Dendritic cell treated with granulocyte-macrophage colony-stimulating factor and Interleukin-4, amounts not matched to agents 40 ng/mL and 50 ng/mL, for 4 days (primary cell): ENCODE measurements around the gene RGMA.

Source experiments
- H3K27ac Mint-ChIP-seq: one replicate; pipeline ENCODE4 v1.8.0; 2022; ENCODE audit warnings: mild to moderate bottlenecking, mixed read lengths
- H3K27me3 Mint-ChIP-seq: one replicate; pipeline ENCODE4 v1.8.0; 2022; ENCODE audit warnings: mild to moderate bottlenecking, mixed read lengths
- H3K36me3 Mint-ChIP-seq: one replicate; pipeline ENCODE4 v1.8.0; 2022; ENCODE audit warnings: low read depth, mixed read lengths
- H3K4me1 Mint-ChIP-seq: one replicate; pipeline ENCODE4 v1.8.0; 2022; ENCODE audit warnings: low read depth, mixed read lengths
- H3K4me3 Mint-ChIP-seq: one replicate; pipeline ENCODE4 v1.8.0; 2022; ENCODE audit warnings: mild to moderate bottlenecking, moderate library complexity, mixed read lengths
- H3K9me3 Mint-ChIP-seq: one replicate; pipeline ENCODE4 v1.8.0; 2022; ENCODE audit warnings: mixed read lengths
- intact Hi-C: fragments of 100-400 bp; cut with micrococcal nuclease; formaldehyde crosslinking; loops from one replicate; pipeline ENCODE4 v1.15.0; 2022

Gene RGMA

DNA sequence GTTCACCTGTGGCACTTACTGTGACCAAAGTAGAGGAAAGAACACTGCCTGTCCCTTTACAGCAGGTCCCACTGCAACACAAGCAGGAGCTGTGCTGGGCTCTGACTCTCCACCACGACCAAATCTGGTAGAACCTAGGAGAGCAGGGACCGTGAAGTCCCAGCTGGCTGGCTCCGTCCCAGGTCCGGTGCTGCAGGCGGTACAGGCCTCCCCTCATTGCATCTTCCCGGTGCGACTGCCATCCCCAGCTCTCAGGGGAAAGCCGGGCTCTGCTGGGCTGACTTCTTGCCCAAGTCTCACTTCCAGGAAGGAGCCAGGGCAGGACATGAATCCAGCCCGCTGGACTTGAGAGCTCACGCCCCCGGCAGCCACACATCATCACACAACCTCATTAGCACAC, 33.8 kb downstream of the RGMA start:
- Mint-ChIP-seq H3K9me3 (no peaks in the 10 kb centered on the region), H3K36me3 (no peaks in the 10 kb centered on the region), H3K4me1 (no peaks in the 10 kb centered on the region), H3K27ac (no peak overlapping the region), H3K27me3 (no peaks in the 10 kb centered on the region), H3K4me3 (no peak overlapping the region)
- intact Hi-C loops: no loop called here

DNA sequence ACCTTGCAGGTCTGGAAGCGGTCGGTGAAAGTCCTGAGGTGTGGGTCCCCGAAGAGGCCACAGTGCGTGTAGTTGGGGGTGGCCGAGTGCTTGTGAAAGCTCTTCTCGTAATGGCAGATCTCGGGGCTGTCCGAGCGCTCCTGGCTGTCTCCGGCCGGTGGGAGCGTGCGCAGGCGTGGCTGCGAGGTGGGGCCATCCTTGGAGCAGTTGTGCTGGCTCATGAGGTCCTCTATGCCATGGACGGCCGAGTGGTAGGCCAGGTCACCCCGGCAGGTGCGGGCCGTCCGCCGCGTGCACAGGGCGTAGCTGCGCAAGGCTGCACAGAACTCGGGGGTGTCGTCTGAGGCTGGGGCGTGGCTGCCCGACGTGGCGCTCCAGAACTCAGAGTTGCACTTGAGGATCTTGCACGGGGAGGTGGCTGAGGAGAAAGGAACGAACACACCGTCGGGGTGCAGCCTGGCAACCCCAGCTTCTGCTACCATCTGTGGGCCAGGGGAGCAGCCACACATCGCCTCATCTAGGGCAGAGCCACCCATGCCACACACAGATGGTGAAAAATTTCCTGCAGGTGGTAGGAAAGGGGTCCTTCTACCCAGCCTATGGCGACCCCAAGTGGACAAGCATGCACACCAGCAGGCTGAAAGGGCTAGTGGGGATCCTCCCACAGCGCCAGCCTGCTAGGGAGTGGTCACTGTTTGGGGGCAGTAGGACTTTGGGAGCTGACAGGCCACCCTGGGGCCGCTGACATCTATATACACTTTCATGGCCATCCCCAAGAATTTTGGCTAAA, 36.7 kb downstream of the RGMA start:
- no peak overlapping the region for H3K4me3 Mint-ChIP-seq
- H3K27ac Mint-ChIP-seq: no peak overlapping the region
- no peaks in the 10 kb centered on the region for H3K36me3 Mint-ChIP-seq
- H3K4me1 Mint-ChIP-seq: peaks cover 22% of the 10 kb centered on the region
- peaks cover 25% of the 10 kb centered on the region for H3K27me3 Mint-ChIP-seq
- no peaks in the 10 kb centered on the region for H3K9me3 Mint-ChIP-seq
- intact Hi-C loops: no loop called here

- Mint-ChIP-seq H3K27ac (no peak overlapping the region), H3K36me3 (no peaks in the 10 kb centered on the region), H3K27me3 (peaks cover 30% of the 10 kb centered on the region), H3K4me1 (peaks cover 22% of the 10 kb centered on the region), H3K4me3 (no peak overlapping the region), H3K9me3 (peaks cover 4% of the 10 kb centered on the region)
- intact Hi-C loops: no loop called here
These were observed 37.5 kb downstream of the RGMA start for GRCh38 chr15:93051236-93052089.

DNA sequence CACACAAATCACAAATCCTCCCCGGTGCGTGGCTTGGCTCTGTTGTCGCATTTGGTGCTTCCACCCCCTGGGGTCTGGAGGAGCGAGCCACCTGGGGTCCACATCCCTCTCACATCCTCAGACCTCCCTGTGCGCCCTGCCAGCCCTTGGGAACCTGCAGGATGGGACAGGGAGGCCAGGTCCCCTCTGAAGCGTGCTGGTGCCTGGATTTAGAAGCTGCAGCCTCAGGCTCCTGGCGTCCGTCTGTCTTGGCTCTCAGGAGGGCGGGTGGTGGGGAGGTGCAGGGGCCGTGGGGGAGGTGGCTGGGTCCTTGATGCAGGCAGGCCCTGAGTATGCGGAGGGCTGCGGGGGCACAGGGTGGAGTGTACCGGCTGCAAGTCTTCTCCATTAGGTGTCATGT, 38.4 kb downstream of the RGMA start:
- peaks cover 12% of the 10 kb centered on the region for H3K9me3 Mint-ChIP-seq
- no peak overlapping the region for H3K27ac Mint-ChIP-seq
- peaks cover 35% of the 10 kb centered on the region for H3K27me3 Mint-ChIP-seq

DNA sequence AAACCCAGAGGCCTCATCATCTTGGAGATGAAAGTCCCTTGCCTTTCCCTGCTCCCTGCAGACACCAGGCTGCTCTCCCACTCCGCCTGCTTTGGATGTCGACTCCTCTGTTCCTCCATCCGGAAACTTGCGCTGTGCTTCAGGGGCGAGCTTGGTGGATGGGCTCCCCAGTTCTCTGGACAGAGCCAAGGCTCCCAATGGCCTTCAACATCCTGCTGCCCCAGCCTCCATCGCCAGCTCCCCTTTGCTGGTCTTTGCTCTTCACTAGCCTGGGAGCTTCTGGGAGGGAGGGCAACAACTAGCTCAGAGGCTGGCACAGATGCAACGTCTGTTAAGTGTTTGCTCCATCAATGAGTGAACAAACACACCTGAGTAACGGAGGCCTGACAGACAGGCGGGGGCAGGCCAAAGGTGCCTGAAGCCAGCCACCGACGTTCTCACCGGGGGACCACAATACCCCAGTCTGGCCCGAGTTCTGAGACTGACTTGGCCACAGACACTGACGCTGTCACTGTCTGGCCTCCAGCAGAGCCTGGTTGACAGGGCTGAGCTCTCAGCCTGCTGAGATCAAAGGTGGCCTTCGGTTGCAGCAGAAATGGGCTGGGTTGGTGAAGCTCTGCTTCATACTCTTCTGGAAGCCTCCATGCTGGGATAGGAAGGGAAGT, 39.0 kb downstream of the RGMA start:
- H3K4me1 Mint-ChIP-seq: peaks cover 22% of the 10 kb centered on the region
- intact Hi-C loops: no loop called here
- no peaks in the 10 kb centered on the region for H3K36me3 Mint-ChIP-seq
- H3K9me3 Mint-ChIP-seq: peaks cover 13% of the 10 kb centered on the region
- H3K27ac Mint-ChIP-seq: no peak overlapping the region
- H3K27me3 Mint-ChIP-seq: peaks cover 35% of the 10 kb centered on the region
- no peak overlapping the region for H3K4me3 Mint-ChIP-seq

More for the DNA sequence above, 38.4 kb downstream of the RGMA start:
- no peaks in the 10 kb centered on the region for H3K36me3 Mint-ChIP-seq
- H3K4me3 Mint-ChIP-seq: no peak overlapping the region
- intact Hi-C loops: no loop called here
- peaks cover 22% of the 10 kb centered on the region for H3K4me1 Mint-ChIP-seq

- Mint-ChIP-seq H3K27ac (peak overlapping the region; percentile 19), H3K36me3 (no peaks in the 10 kb centered on the region), H3K9me3 (peaks cover 13% of the 10 kb centered on the region), H3K27me3 (peaks cover 35% of the 10 kb centered on the region), H3K4me3 (no peak overlapping the region), H3K4me1 (peaks cover 22% of the 10 kb centered on the region)
- intact Hi-C loops: no loop called here
These were observed 39.8 kb downstream of the RGMA start for GRCh38 chr15:93049233-93049632.

GRCh38 chr15:93048759-93049161, 40.3 kb downstream of the RGMA start:
- peaks cover 13% of the 10 kb centered on the region for H3K9me3 Mint-ChIP-seq
- H3K27me3 Mint-ChIP-seq: peaks cover 35% of the 10 kb centered on the region
- intact Hi-C loops: no loop called here
- no peaks in the 10 kb centered on the region for H3K36me3 Mint-ChIP-seq
- H3K27ac Mint-ChIP-seq: peak overlapping the region; percentile 19
- H3K4me1 Mint-ChIP-seq: peaks cover 22% of the 10 kb centered on the region
- H3K4me3 Mint-ChIP-seq: no peak overlapping the region

DNA sequence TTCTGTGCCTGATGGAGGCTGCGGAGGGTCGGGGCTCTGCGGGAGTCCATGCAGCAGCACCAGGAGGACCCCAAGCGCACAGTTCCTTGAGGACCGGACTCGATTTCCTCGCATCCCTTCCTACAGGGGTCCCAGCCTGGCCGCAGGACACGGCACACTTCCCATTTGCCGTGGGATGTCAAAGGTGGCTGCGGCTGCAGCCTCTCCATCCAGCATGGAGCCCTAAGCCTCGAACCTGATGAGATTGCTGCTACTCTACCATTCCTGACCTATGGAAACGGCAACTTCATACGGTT, 40.6 kb downstream of the RGMA start:
- intact Hi-C loops: no loop called here
- H3K27me3 Mint-ChIP-seq: peaks cover 35% of the 10 kb centered on the region
- H3K4me3 Mint-ChIP-seq: no peak overlapping the region
- H3K27ac Mint-ChIP-seq: no peak overlapping the region
- no peaks in the 10 kb centered on the region for H3K36me3 Mint-ChIP-seq
- peaks cover 22% of the 10 kb centered on the region for H3K4me1 Mint-ChIP-seq
- peaks cover 13% of the 10 kb centered on the region for H3K9me3 Mint-ChIP-seq

DNA sequence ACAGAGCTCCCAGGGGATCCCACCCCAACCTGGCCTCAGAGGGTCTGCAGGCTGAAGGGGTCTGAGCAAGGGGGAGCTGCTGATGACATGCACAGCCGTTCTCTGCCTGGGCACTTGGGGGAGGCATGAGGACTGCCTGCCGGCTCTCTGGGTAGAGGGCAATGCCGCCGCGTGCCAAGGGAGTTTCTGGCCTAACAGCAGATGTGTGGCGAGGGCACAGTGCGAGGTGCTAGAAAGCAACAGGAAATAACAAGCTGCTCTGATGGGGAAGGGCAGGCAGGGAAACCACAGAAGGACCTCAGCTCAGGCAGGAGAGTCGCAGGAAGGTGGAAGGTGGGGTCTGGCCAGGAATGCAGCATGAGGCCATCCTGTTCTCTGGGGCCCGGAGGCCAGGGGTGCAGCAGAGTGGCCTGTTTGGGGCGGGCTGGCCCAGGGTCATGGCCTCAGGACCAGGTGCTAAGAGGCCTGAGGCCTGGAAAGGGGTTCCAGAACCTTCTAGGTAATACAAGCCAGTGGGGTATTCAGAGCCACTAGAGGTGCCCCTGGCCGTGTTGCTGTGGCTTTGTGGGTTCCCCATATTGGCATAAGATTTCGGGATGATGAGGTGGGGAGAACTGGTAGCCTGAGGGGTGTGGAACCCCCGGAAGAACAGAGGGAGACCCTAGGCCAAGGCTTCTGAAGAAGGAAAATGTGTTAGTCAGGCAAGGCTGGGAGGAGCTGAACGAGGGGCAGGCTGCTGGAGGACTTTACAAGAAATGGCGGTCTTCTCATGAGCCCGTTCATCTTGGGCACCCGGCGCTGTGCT, 41.2 kb downstream of the RGMA start:
- Mint-ChIP-seq H3K4me1 (peaks cover 22% of the 10 kb centered on the region), H3K27ac (peak overlapping the region; percentile 46), H3K9me3 (peaks cover 13% of the 10 kb centered on the region), H3K27me3 (peaks cover 35% of the 10 kb centered on the region), H3K4me3 (no peak overlapping the region), H3K36me3 (no peaks in the 10 kb centered on the region)
- intact Hi-C loops: no loop called here

DNA sequence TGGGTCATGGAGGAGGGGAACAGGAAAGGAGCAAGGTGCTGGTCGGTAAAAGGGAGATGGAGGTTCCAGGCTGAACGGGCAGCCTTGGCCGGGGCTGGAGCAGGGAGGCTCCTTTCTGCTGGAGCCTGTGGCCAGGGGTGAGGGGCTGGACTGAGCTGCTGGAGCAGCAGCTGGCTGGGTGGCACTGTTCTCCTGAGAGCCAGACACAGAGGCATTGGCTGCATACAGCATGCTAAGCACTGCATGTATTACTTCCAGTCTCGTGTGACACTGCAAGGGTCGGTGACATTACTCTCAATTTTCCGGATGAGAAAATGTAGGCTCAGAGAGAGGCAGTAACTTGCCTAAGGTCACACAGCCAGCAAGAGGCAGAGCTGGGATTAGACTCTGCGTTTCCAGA, 42.3 kb downstream of the RGMA start:
- H3K4me3 Mint-ChIP-seq: no peak overlapping the region
- intact Hi-C loops: no loop called here
- no peaks in the 10 kb centered on the region for H3K36me3 Mint-ChIP-seq
- peaks cover 13% of the 10 kb centered on the region for H3K9me3 Mint-ChIP-seq
- peaks cover 28% of the 10 kb centered on the region for H3K4me1 Mint-ChIP-seq
- peaks cover 35% of the 10 kb centered on the region for H3K27me3 Mint-ChIP-seq
- H3K27ac Mint-ChIP-seq: no peak overlapping the region

DNA sequence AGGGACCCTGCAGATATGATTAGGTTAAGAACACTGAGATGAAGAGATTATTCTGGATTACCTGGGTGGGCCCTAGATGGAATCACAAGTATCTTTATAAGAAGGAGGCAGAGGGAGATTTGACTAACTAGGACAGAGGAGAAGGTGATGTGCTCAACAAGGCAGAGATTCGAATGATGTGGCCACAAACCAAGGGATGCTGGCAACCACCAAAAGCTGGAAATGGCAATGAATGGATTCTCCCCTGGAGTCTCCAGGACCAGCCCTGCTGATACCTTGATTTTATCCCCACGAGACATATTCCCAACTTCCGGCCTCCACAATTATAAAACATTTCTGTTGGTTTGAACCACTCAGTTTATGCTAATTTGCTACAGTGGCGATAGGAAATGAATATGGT, 42.9 kb downstream of the RGMA start:
- peaks cover 30% of the 10 kb centered on the region for H3K4me1 Mint-ChIP-seq
- no peak overlapping the region for H3K27ac Mint-ChIP-seq
- no peak overlapping the region for H3K4me3 Mint-ChIP-seq
- intact Hi-C loops: no loop called here
- peaks cover 35% of the 10 kb centered on the region for H3K27me3 Mint-ChIP-seq
- H3K36me3 Mint-ChIP-seq: no peaks in the 10 kb centered on the region
- H3K9me3 Mint-ChIP-seq: peaks cover 13% of the 10 kb centered on the region

GRCh38 chr15:93045191-93045785, 43.7 kb downstream of the RGMA start:
- no peak overlapping the region for H3K27ac Mint-ChIP-seq
- H3K36me3 Mint-ChIP-seq: no peaks in the 10 kb centered on the region
- intact Hi-C loops: no loop called here
- no peak overlapping the region for H3K4me3 Mint-ChIP-seq
- H3K27me3 Mint-ChIP-seq: peaks cover 41% of the 10 kb centered on the region
- peaks cover 38% of the 10 kb centered on the region for H3K4me1 Mint-ChIP-seq
- H3K9me3 Mint-ChIP-seq: peaks cover 13% of the 10 kb centered on the region
